ENCODE measurements around the gene GTPBP1.

- no peak for TF ChIP-seq FOS (IDR thresholded peaks at IDR 0.05; ENCODE audit: low read depth, low read length)
- no peak for TF ChIP-seq CEBPB (IDR thresholded peaks at IDR 0.05; ENCODE audit: low read depth, low read length)
- TF ChIP-seq NFE2L2 (IDR thresholded peaks at IDR 0.05; ENCODE audit: low read depth, low read length) = no peak
- no peak for TF ChIP-seq CTCF (conservative IDR thresholded peaks at IDR 0.05; ENCODE audit: low read depth, low read length)
These were observed 11.5 kb downstream of the GTPBP1 start for GRCh38 chr22:38717244-38717643.

Measured in IMR-90 (cell line).